Prostate gland (tissue), 2 donors: ENCODE measurements around the gene F5. TPM values are rescaled to one million over a fixed set of nuclear protein-coding genes. Genes with fewer than 3 reads are reported as not detected.

ENCODE experiments used
- DNase-seq: peaks from one replicate; pipeline ENCODE4 v3.0.0-alpha.2; 2019; ENCODE audit warnings: low spot score
- H3K27ac ChIP-seq, 2 donors: fragments of 200-600 bp; sonication (generic); 2 replicates each; pipeline ENCODE4 v1.5.1; 2017 to 2019
- H3K27me3 ChIP-seq: fragments of 200-600 bp; sonication (generic); replicated peaks from 2 replicates; pipeline ENCODE4 v1.5.1; 2019; ENCODE audit not compliant: insufficient read depth
- H3K36me3 ChIP-seq, 2 donors: fragments of 200-600 bp; sonication (generic); 1 replicate in 1 of 2; 2 replicates in 1 of 2; pipeline versions ENCODE4 v1.5.1 to v1.8.1; 2017 to 2019
- H3K4me1 ChIP-seq: fragments of 200-600 bp; sonication (generic); replicated peaks from 2 replicates; pipeline ENCODE4 v1.5.1; 2019
- H3K4me3 ChIP-seq, 2 donors: fragments of 200-600 bp; sonication (generic); 2 replicates each; pipeline ENCODE4 v1.5.1; 2017 to 2019
- H3K9me3 ChIP-seq: fragments of 200-600 bp; sonication (generic); 2 replicates; pipeline ENCODE4 v1.5.1; 2017
- CTCF ChIP-seq, 4 experiments: fragments of 200-600 bp in 2 of 4; fragments of 450-650 bp in 2 of 4; sonication (generic) in 2 of 4; IDR thresholded peaks; 1 replicate in 3 of 4; 2 replicates in 1 of 4; pipeline ENCODE4 v1.5.1; 2016 to 2019; ENCODE audit warnings: antibody characterized with exemption in 4 of 4, mild to moderate bottlenecking in 2 of 4, moderate library complexity in 2 of 4
- POLR2A ChIP-seq: fragments of 450-650 bp; IDR thresholded peaks from one replicate; pipeline ENCODE4 v1.6.1; 2016; ENCODE audit warnings: antibody characterized with exemption, mild to moderate bottlenecking
- POLR2AphosphoS5 ChIP-seq: sonication (generic); formaldehyde crosslinking; IDR thresholded peaks from one replicate; pipeline ENCODE4 v1.6.1; 2017; ENCODE audit warnings: antibody characterized with exemption
- WGBS: methylation state at CpG from one replicate; pipeline ENCODE4 v1.1.5; 2018; 5-methylcytosine and 5-hydroxymethylcytosine counted together
- intact Hi-C: fragments of 100-400 bp; cut with DNase I; formaldehyde crosslinking; loops from one replicate; pipeline ENCODE4 v1.14.2; 2022
- total RNA-seq, 2 donors: library from RNA; depleted of rRNA; stranded (reverse); fragments of >200 nt; gene quantifications; one replicate each; pipeline ENCODE4 v1.1.0, GENCODE V29; 2016

Gene F5
- 1 to 10 TPM; 1.1 to 8.4 TPM for total RNA-seq

GRCh38 chr1:169586395-169587255 lies at the start of gene F5:
TSS of gene F5 (minus strand) at chr1:169586481. CDS start at chr1:169586386, 95 bp downstream.
- WGBS = 27% methylated on average over 15 of the region's 15 CpGs
- intact Hi-C loops = no loop called here
- peak in 3 of 4 experiments; percentile 16 to 61 (median 33) for TF ChIP-seq CTCF (IDR thresholded peaks at IDR 0.05)
- no peak for TF ChIP-seq POLR2A
- no peak for TF ChIP-seq POLR2AphosphoS5
- peak; percentile 55 for DNase-seq
- Histone ChIP-seq H3K9me3 (no peaks in the 10 kb centered on the region), H3K27ac (no peak within 1 kb of the TSS), H3K27me3 (no peaks in the 10 kb centered on the region), H3K4me1 (no peaks in the 10 kb centered on the region), H3K4me3 (no peak within 1 kb of the TSS), H3K36me3 (no peaks in the 10 kb centered on the region)

- no peak for TF ChIP-seq POLR2AphosphoS5
- WGBS = 83% methylated on average over 1 of the region's 1 CpG
- DNase-seq = no peak
- intact Hi-C loops = no loop called here
- Histone ChIP-seq H3K4me3 (no peak overlapping the region), H3K36me3 (no peaks in the 10 kb centered on the region), H3K27ac (no peak overlapping the region), H3K9me3 (no peaks in the 10 kb centered on the region), H3K4me1 (no peaks in the 10 kb centered on the region), H3K27me3 (no peaks in the 10 kb centered on the region)
These were observed 48.6 kb upstream of the F5 start for GRCh38 chr1:169634877-169635276.

GRCh38 chr1:169634145-169634544 lies 47.9 kb upstream of the F5 start:
- Histone ChIP-seq H3K27me3 (no peaks in the 10 kb centered on the region), H3K4me3 (no peak overlapping the region), H3K36me3 (no peaks in the 10 kb centered on the region), H3K27ac (no peak overlapping the region), H3K4me1 (no peaks in the 10 kb centered on the region), H3K9me3 (no peaks in the 10 kb centered on the region)
- 100% methylated on average over 1 of the region's 1 CpG for WGBS
- intact Hi-C loops = no loop called here
- no peak for DNase-seq
- TF ChIP-seq POLR2AphosphoS5 (no peak), POLR2A (no peak), CTCF (IDR thresholded peaks at IDR 0.05) (no peak)

GRCh38 chr1:169631249-169631648 lies 45.0 kb upstream of the F5 start:
- intact Hi-C loops = no loop called here
- 89% methylated on average over 3 of the region's 3 CpGs for WGBS
- TF ChIP-seq POLR2AphosphoS5 (no peak), POLR2A (no peak), CTCF (IDR thresholded peaks at IDR 0.05) (no peak)
- H3K27me3 ChIP-seq = no peaks in the 10 kb centered on the region
- no peaks in the 10 kb centered on the region for H3K4me1 ChIP-seq
- no peaks in the 10 kb centered on the region for H3K9me3 ChIP-seq
- no peak overlapping the region for H3K27ac ChIP-seq
- DNase-seq = no peak
- no peak overlapping the region for H3K4me3 ChIP-seq
- no peaks in the 10 kb centered on the region for H3K36me3 ChIP-seq

- no peak within 1 kb of the TSS for H3K27ac ChIP-seq
- WGBS = 100% methylated on average over 1 of the region's 1 CpG
- H3K9me3 ChIP-seq = no peaks in the 10 kb centered on the region
- TF ChIP-seq CTCF (IDR thresholded peaks at IDR 0.05) = no peak
- TF ChIP-seq POLR2AphosphoS5 = no peak
- no peak for TF ChIP-seq POLR2A
- H3K36me3 ChIP-seq = no peaks in the 10 kb centered on the region
- no peaks in the 10 kb centered on the region for H3K4me1 ChIP-seq
- no peak within 1 kb of the TSS for H3K4me3 ChIP-seq
- no peaks in the 10 kb centered on the region for H3K27me3 ChIP-seq
- DNase-seq = no peak
- intact Hi-C loops = no loop called here
These were observed 43.7 kb upstream of the F5 start, which contains the start of gene SELP for GRCh38 chr1:169630006-169630405. TSS of gene SELP (minus strand) at chr1:169630124. CDS start at chr1:169630074, 50 bp downstream.
